Mesenchymal stem cell (in vitro differentiated cells and primary cell): ENCODE measurements around the gene ST13.

ENCODE experiments used
- DNase-seq: peaks from one replicate; pipeline ENCODE4 v3.0.0-alpha.2; 2013
- H2AFZ ChIP-seq: one replicate; pipeline ENCODE4 v1.6.1; 2013; ENCODE audit warnings: low read depth, mild to moderate bottlenecking, control low read depth, inconsistent platforms, low read length, moderate library complexity
- H2AK5ac ChIP-seq: 2 replicates; pipeline ENCODE4 v1.6.1; 2013; ENCODE audit warnings: low read length, moderate library complexity, mild to moderate bottlenecking, inconsistent platforms; ENCODE audit not compliant: severe bottlenecking
- H2BK120ac ChIP-seq: one replicate; pipeline ENCODE4 v1.6.1; 2013; ENCODE audit warnings: low read depth, mild to moderate bottlenecking, inconsistent platforms, low read length, moderate library complexity
- H2BK12ac ChIP-seq, 2 experiments: one replicate each; pipeline ENCODE4 v1.6.1; 2013; ENCODE audit warnings: inconsistent platforms in 2 of 2, low read length in 2 of 2, mild to moderate bottlenecking in 2 of 2, moderate library complexity in 2 of 2, control low read depth in 1 of 2
- H2BK15ac ChIP-seq: one replicate; pipeline ENCODE4 v1.6.1; 2013; ENCODE audit warnings: mild to moderate bottlenecking, low read depth, inconsistent platforms; ENCODE audit not compliant: poor library complexity, severe bottlenecking
- H2BK5ac ChIP-seq: 2 replicates; pipeline ENCODE4 v1.6.1; 2013; ENCODE audit warnings: low read depth, mild to moderate bottlenecking, low read length, control low read depth, inconsistent platforms; ENCODE audit not compliant: poor library complexity, severe bottlenecking
- H3K14ac ChIP-seq, 2 experiments: one replicate each; pipeline ENCODE4 v1.6.1; 2013; ENCODE audit warnings: inconsistent platforms in 2 of 2, low read length in 2 of 2, control low read depth in 1 of 2, mild to moderate bottlenecking in 1 of 2, moderate library complexity in 1 of 2
- H3K18ac ChIP-seq, 2 experiments: one replicate each; pipeline ENCODE4 v1.6.1; 2013; ENCODE audit warnings: inconsistent platforms in 2 of 2, low read length in 2 of 2, control low read depth in 1 of 2, low read depth in 1 of 2, mild to moderate bottlenecking in 1 of 2
- H3K23ac ChIP-seq, 2 experiments: one replicate each; pipeline ENCODE4 v1.6.1; 2013; ENCODE audit warnings: inconsistent platforms in 2 of 2, low read length in 2 of 2, mild to moderate bottlenecking in 2 of 2, moderate library complexity in 2 of 2, control low read depth in 1 of 2
- H3K27ac ChIP-seq: 2 replicates; pipeline ENCODE4 v1.5.1; 2013; ENCODE audit warnings: mild to moderate bottlenecking, moderate library complexity, low read length, control low read depth, inconsistent platforms; ENCODE audit not compliant: poor library complexity, severe bottlenecking
- H3K27me3 ChIP-seq, 2 experiments: 2 replicates each; pipeline versions ENCODE4 v1.6.1 to v1.7.0; 2013; ENCODE audit warnings: low read length in 2 of 2, mild to moderate bottlenecking in 2 of 2, moderate library complexity in 2 of 2, control low read depth in 1 of 2, inconsistent platforms in 1 of 2; ENCODE audit not compliant: control insufficient read depth in 1 of 2, insufficient read depth in 1 of 2
- H3K36me3 ChIP-seq, 2 experiments: 2 replicates each; pipeline versions ENCODE4 v1.6.1 to v1.7.0; 2013; ENCODE audit warnings: low read length in 2 of 2, control low read depth in 1 of 2, inconsistent platforms in 1 of 2, low read depth in 1 of 2, mild to moderate bottlenecking in 1 of 2; ENCODE audit not compliant: insufficient read depth in 2 of 2, control insufficient read depth in 1 of 2
- H3K4ac ChIP-seq, 2 experiments: one replicate each; pipeline ENCODE4 v1.6.1; 2013; ENCODE audit warnings: inconsistent platforms in 2 of 2, low read length in 2 of 2, mild to moderate bottlenecking in 2 of 2, moderate library complexity in 2 of 2, control low read depth in 1 of 2, low read depth in 1 of 2
- H3K4me1 ChIP-seq: 2 replicates; pipeline ENCODE4 v1.6.1; 2013; ENCODE audit warnings: low read depth, low read length, control low read depth; ENCODE audit not compliant: control insufficient read depth, insufficient read depth
- H3K4me2 ChIP-seq: 2 replicates; pipeline ENCODE4 v1.6.1; 2013; ENCODE audit warnings: low read length, mild to moderate bottlenecking, inconsistent platforms; ENCODE audit not compliant: poor library complexity, severe bottlenecking
- H3K4me3 ChIP-seq, 2 experiments: 2 replicates each; pipeline versions ENCODE4 v1.5.1 to v1.7.0; 2013; ENCODE audit warnings: low read length in 2 of 2, mild to moderate bottlenecking in 2 of 2, control low read depth in 1 of 2, low read depth in 1 of 2; ENCODE audit not compliant: insufficient read depth in 1 of 2
- H3K79me1 ChIP-seq: replicated peaks from 2 replicates; pipeline ENCODE4 v1.6.1; 2013; ENCODE audit warnings: mild to moderate bottlenecking, control low read depth, low read length, inconsistent platforms; ENCODE audit not compliant: poor library complexity, severe bottlenecking
- H3K9ac ChIP-seq: 2 replicates; pipeline ENCODE4 v1.7.0; 2013; ENCODE audit warnings: mild to moderate bottlenecking, low read length, moderate library complexity
- H3K9me3 ChIP-seq: 2 replicates; pipeline ENCODE4 v1.7.0; 2013; ENCODE audit warnings: mild to moderate bottlenecking, low read length; ENCODE audit not compliant: control insufficient read depth
- H4K8ac ChIP-seq: one replicate; pipeline ENCODE4 v1.6.1; 2013; ENCODE audit warnings: inconsistent platforms, mild to moderate bottlenecking, low read length, moderate library complexity
- H4K91ac ChIP-seq: one replicate; pipeline ENCODE4 v1.6.1; 2013; ENCODE audit warnings: mild to moderate bottlenecking, low read length, inconsistent platforms
- WGBS: methylation state at CpG from one replicate; pipeline ENCODE4 v1.1.7; 2013; ENCODE audit warnings: mixed read lengths; 5-methylcytosine and 5-hydroxymethylcytosine counted together

Gene ST13

DNA sequence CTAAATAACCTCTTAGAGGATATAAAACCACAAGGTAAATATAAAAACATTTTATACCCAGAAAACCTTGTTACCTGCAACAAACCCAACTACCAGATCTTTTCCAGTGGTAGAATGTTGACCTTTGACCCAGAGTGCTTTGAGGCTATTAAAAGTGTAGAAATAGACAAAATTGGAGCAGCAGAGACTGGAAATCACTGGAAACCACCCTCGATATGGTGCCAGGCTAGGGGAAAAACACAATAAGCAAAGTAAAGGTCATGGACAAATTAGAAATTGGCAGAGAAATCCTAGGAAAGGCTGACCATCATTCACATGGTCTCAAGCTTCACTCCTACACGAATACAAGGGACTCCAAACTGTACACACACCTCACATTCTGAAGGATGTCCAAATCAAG is 64.0 kb downstream of the ST13 start:
- Histone ChIP-seq H3K9me3 (no peaks in the 10 kb centered on the region), H3K4me3 (no peak overlapping the region), H2BK5ac (no peak overlapping the region), H2BK120ac (no peak overlapping the region), H3K79me1 (peaks cover 4% of the 10 kb centered on the region), H3K4ac (no peak overlapping the region), H3K14ac (no peak overlapping the region), H2AK5ac (no peak overlapping the region), H3K23ac (no peak overlapping the region), H3K4me2 (no peak overlapping the region), H2BK12ac (no peak overlapping the region), H3K18ac (no peak overlapping the region), H4K8ac (no peak overlapping the region), H3K4me1 (no peaks in the 10 kb centered on the region), H2AFZ (no peak overlapping the region), H3K27me3 (no peaks in the 10 kb centered on the region), H2BK15ac (no peak overlapping the region), H3K9ac (no peak overlapping the region), H4K91ac (no peak overlapping the region), H3K36me3 (peaks cover 4 to 50% of the 10 kb centered on the region in 2 experiments), H3K27ac (no peak overlapping the region)
- 85% methylated on average over 2 of the region's 2 CpGs for WGBS
- DNase-seq: no peak

DNA sequence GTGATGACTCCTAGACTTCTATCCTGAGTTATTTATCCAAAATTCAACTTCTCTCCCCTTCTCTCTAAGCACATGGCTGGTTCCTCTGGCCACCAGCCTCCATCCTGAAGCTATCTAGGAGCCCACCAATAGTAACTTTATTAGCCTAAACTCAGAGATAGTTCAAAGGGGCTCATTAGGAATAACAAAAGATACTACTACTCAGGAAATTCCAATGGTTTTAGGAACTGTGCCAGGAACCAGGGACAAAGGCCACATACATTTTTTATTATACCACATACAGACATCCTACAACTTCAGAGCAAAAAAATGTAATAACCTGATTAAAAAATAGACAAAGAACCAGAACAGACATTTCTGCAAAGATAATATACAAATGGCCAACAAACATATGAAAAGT is 65.2 kb downstream of the ST13 start:
- Histone ChIP-seq H2AFZ (no peak overlapping the region), H3K36me3 (peaks cover 4 to 62% of the 10 kb centered on the region in 2 experiments), H3K9ac (no peak overlapping the region), H3K27ac (no peak overlapping the region), H3K4me1 (no peaks in the 10 kb centered on the region), H2BK5ac (no peak overlapping the region), H4K91ac (no peak overlapping the region), H3K4me2 (no peak overlapping the region), H3K27me3 (no peaks in the 10 kb centered on the region), H4K8ac (no peak overlapping the region), H2BK15ac (no peak overlapping the region), H3K14ac (no peak overlapping the region), H3K79me1 (peaks cover 4% of the 10 kb centered on the region), H3K4me3 (no peak overlapping the region), H3K23ac (no peak overlapping the region), H2BK120ac (no peak overlapping the region), H3K9me3 (no peaks in the 10 kb centered on the region), H2AK5ac (no peak overlapping the region), H2BK12ac (no peak overlapping the region), H3K4ac (no peak overlapping the region), H3K18ac (no peak overlapping the region)
- no peak for DNase-seq

DNA sequence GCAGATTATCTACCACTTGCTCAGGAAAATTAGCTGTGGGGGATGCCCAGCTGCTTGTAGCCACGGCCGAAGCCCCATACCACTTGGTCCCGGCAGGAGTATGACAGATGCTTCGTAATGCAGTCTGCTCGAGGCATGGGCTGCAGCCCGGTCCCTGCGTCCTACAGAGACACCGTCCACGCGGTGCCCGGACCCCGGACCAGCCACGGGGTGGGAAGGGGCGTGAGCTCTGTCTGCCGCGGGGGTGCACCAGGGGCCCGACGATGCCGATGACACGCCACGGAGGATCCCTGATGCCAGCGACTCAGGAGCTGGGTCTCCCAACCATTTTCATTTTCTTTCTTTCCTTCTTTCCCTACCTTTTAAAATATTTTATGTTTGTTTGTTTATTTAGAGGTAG is 67.3 kb downstream of the ST13 start:
- Histone ChIP-seq H4K91ac (no peak overlapping the region), H3K9me3 (no peaks in the 10 kb centered on the region), H2AFZ (no peak overlapping the region), H3K79me1 (peaks cover 7% of the 10 kb centered on the region), H4K8ac (no peak overlapping the region), H3K9ac (no peak overlapping the region), H3K14ac (no peak overlapping the region), H2BK12ac (no peak overlapping the region), H3K4me2 (no peak overlapping the region), H3K27ac (no peak overlapping the region), H3K4me3 (no peak overlapping the region), H2BK5ac (no peak overlapping the region), H3K4ac (no peak overlapping the region), H2BK120ac (no peak overlapping the region), H3K4me1 (no peaks in the 10 kb centered on the region), H3K23ac (no peak overlapping the region), H3K36me3 (peaks cover 4 to 70% of the 10 kb centered on the region in 2 experiments), H3K18ac (no peak overlapping the region), H3K27me3 (no peaks in the 10 kb centered on the region), H2AK5ac (no peak overlapping the region), H2BK15ac (no peak overlapping the region)
- DNase-seq: no peak
- WGBS: 96% methylated on average over 16 of the region's 22 CpGs

DNA sequence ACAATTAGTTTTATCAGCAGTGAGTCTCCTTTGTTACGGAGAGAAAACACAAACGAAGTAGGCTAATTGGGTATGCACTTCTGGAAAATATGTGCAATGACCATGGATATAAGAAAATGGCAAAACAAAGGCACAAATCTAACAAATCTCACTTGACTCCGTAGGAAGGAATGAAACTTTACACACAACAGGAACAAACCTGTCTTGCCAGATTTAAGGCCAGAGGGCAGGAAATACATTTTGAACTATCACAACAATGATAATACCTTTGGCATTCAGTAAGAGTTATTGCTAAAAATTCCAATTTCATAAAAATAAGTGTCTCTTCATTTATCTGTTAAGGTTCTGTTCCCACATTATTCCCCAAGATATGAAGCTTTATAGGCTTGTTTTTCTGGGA is 73.9 kb downstream of the ST13 start:
- Histone ChIP-seq H3K18ac (no peak overlapping the region), H4K91ac (no peak overlapping the region), H3K4me3 (no peak overlapping the region), H2BK15ac (no peak overlapping the region), H2BK12ac (no peak overlapping the region), H3K9ac (no peak overlapping the region), H3K4me2 (no peak overlapping the region), H2BK120ac (no peak overlapping the region), H4K8ac (no peak overlapping the region), H3K14ac (no peak overlapping the region), H3K9me3 (no peaks in the 10 kb centered on the region), H3K27ac (no peak overlapping the region), H2AFZ (no peak overlapping the region), H2AK5ac (no peak overlapping the region), H3K27me3 (no peaks in the 10 kb centered on the region), H3K23ac (no peak overlapping the region), H2BK5ac (no peak overlapping the region), H3K4ac (no peak overlapping the region), H3K79me1 (peaks cover 7% of the 10 kb centered on the region), H3K36me3 (peaks cover 3 to 47% of the 10 kb centered on the region in 2 experiments), H3K4me1 (no peaks in the 10 kb centered on the region)
- 88% methylated on average over 1 of the region's 3 CpGs for WGBS
- no peak for DNase-seq
